Neuron (in vitro differentiated cells): ENCODE measurements around the gene NFASC.

Experiments used
- H2AFZ ChIP-seq: one replicate; pipeline ENCODE4 v1.6.1; 2013; ENCODE audit warnings: low read depth, mild to moderate bottlenecking, inconsistent platforms, low read length, moderate library complexity
- H3K27me3 ChIP-seq: one replicate; pipeline ENCODE4 v1.6.1; 2013; ENCODE audit warnings: low read length; ENCODE audit not compliant: insufficient read depth
- H3K36me3 ChIP-seq: one replicate; pipeline ENCODE4 v1.6.1; 2013; ENCODE audit warnings: low read length; ENCODE audit not compliant: insufficient read depth
- H3K4me1 ChIP-seq: one replicate; pipeline ENCODE4 v1.6.1; 2013; ENCODE audit warnings: low read length; ENCODE audit not compliant: insufficient read depth
- H3K4me3 ChIP-seq: 2 replicates; pipeline ENCODE4 v1.5.1; 2013; ENCODE audit warnings: mild to moderate bottlenecking, low read length, moderate library complexity
- H3K9me3 ChIP-seq: one replicate; pipeline ENCODE4 v1.6.1; 2013; ENCODE audit warnings: low read length

Gene NFASC

DNA sequence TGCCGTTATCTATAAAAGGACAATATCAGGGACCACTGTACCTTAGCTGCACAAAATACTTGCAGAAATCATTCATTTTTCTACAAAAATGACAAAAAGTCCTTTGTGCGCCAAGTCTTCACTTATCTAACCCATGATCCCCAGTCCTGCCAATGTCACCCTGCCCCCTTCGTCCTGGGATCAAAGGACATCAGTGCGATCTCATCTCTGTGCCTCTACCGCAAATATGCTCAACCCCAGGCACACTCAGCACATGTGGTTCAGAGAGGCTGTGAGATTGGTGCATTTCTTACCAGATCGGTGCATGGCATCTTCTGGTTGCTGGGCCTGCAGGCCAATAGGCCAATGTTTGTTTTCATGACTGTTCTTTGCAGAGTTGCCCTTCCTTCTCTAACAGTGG is 72.8 kb downstream of the NFASC start:
- no peaks in the 10 kb centered on the region for H3K9me3 ChIP-seq
- peaks cover 11% of the 10 kb centered on the region for H3K4me1 ChIP-seq
- no peaks in the 10 kb centered on the region for H3K36me3 ChIP-seq
- H3K4me3 ChIP-seq = no peak overlapping the region
- no peak overlapping the region for H2AFZ ChIP-seq
- H3K27me3 ChIP-seq = no peaks in the 10 kb centered on the region

DNA sequence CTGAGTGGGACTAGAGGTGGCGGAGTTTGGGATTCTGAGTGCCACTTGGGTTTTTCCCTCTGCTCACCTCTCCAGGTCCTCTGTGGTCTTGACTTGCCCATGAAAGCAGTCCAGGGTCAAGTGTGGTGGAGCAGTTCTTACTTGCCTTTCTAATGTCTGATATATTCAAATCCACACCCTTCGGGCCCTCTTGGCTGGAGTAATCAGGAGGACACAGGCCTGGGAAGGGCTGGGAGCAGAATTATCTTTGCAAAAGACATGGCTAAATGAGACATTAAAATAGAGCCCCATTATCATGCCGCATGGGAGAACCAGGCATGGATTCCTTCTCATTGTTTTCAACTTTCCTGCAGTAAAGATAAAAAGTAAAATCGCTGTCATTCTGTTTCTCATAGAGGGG is 74.0 kb downstream of the NFASC start:
- no peak overlapping the region for H2AFZ ChIP-seq
- H3K4me1 ChIP-seq = peaks cover 11% of the 10 kb centered on the region
- H3K27me3 ChIP-seq = no peaks in the 10 kb centered on the region
- no peak overlapping the region for H3K4me3 ChIP-seq
- H3K36me3 ChIP-seq = no peaks in the 10 kb centered on the region
- H3K9me3 ChIP-seq = no peaks in the 10 kb centered on the region

DNA sequence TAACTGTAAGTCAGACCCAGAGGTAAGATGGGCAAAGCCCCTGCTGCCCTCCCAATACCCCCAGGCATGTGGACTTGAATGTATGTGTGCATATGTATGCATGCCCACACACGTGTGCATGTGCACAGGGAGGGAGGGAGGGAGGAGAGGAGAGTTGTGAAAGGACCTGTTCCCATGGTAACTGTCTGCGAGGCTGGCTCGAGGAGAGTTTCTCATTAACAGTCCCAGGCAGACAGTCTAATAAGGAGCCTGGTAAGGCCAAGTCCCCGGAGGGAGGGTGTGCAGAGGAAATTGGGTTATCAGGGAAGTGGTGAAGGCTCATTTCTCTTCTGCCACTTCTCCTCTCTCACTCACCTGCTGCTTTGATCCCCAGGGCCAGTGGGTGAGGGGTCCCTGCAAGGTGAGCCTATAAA is 74.9 kb downstream of the NFASC start:
- no peak overlapping the region for H2AFZ ChIP-seq
- H3K36me3 ChIP-seq = no peaks in the 10 kb centered on the region
- H3K4me3 ChIP-seq = no peak overlapping the region
- H3K9me3 ChIP-seq = no peaks in the 10 kb centered on the region
- peaks cover 11% of the 10 kb centered on the region for H3K4me1 ChIP-seq
- no peaks in the 10 kb centered on the region for H3K27me3 ChIP-seq

- Histone ChIP-seq H2AFZ (no peak overlapping the region), H3K9me3 (no peaks in the 10 kb centered on the region)
These were observed 76.0 kb downstream of the NFASC start for GRCh38 chr1:204946640-204947039.

GRCh38 chr1:204947338-204947737 is 76.7 kb downstream of the NFASC start:
- no peaks in the 10 kb centered on the region for H3K9me3 ChIP-seq
- no peak overlapping the region for H2AFZ ChIP-seq
- no peaks in the 10 kb centered on the region for H3K36me3 ChIP-seq
- H3K4me3 ChIP-seq = no peak overlapping the region
- no peaks in the 10 kb centered on the region for H3K27me3 ChIP-seq
- H3K4me1 ChIP-seq = peaks cover 11% of the 10 kb centered on the region

More at GRCh38 chr1:204946640-204947039, 76.0 kb downstream of the NFASC start:
- no peaks in the 10 kb centered on the region for H3K36me3 ChIP-seq
- H3K4me1 ChIP-seq = peaks cover 11% of the 10 kb centered on the region
- no peak overlapping the region for H3K4me3 ChIP-seq
- H3K27me3 ChIP-seq = no peaks in the 10 kb centered on the region

- Histone ChIP-seq H3K9me3 (no peaks in the 10 kb centered on the region), H3K36me3 (no peaks in the 10 kb centered on the region), H3K4me1 (peaks cover 11% of the 10 kb centered on the region), H3K4me3 (no peak overlapping the region), H3K27me3 (no peaks in the 10 kb centered on the region), H2AFZ (no peak overlapping the region)
These were observed 77.1 kb downstream of the NFASC start for GRCh38 chr1:204947747-204948146.

GRCh38 chr1:204950353-204951001 is 79.8 kb downstream of the NFASC start:
- Histone ChIP-seq H3K4me1 (peaks cover 8% of the 10 kb centered on the region), H3K36me3 (no peaks in the 10 kb centered on the region), H2AFZ (no peak overlapping the region), H3K27me3 (no peaks in the 10 kb centered on the region), H3K4me3 (no peak overlapping the region), H3K9me3 (no peaks in the 10 kb centered on the region)

- H3K9me3 ChIP-seq = no peaks in the 10 kb centered on the region
- no peak overlapping the region for H2AFZ ChIP-seq
- no peaks in the 10 kb centered on the region for H3K4me1 ChIP-seq
- no peaks in the 10 kb centered on the region for H3K36me3 ChIP-seq
- no peaks in the 10 kb centered on the region for H3K27me3 ChIP-seq
- no peak overlapping the region for H3K4me3 ChIP-seq
These were observed 88.0 kb downstream of the NFASC start for GRCh38 chr1:204958317-204959307.

- Histone ChIP-seq H3K36me3 (no peaks in the 10 kb centered on the region), H3K4me1 (no peaks in the 10 kb centered on the region)
These were observed 88.7 kb downstream of the NFASC start for GRCh38 chr1:204959374-204959773.

GRCh38 chr1:204959836-204960235 is 89.2 kb downstream of the NFASC start:
- Histone ChIP-seq H3K9me3 (no peaks in the 10 kb centered on the region), H3K27me3 (no peaks in the 10 kb centered on the region), H2AFZ (no peak overlapping the region), H3K36me3 (no peaks in the 10 kb centered on the region), H3K4me1 (no peaks in the 10 kb centered on the region), H3K4me3 (no peak overlapping the region)

More at GRCh38 chr1:204959374-204959773, 88.7 kb downstream of the NFASC start:
- Histone ChIP-seq H3K4me3 (no peak overlapping the region), H3K9me3 (no peaks in the 10 kb centered on the region), H3K27me3 (no peaks in the 10 kb centered on the region), H2AFZ (no peak overlapping the region)

- Histone ChIP-seq H3K36me3 (no peaks in the 10 kb centered on the region), H2AFZ (no peak overlapping the region), H3K27me3 (no peaks in the 10 kb centered on the region)
These were observed 89.9 kb downstream of the NFASC start for GRCh38 chr1:204960306-204961125.

GRCh38 chr1:204961765-204962419 is 91.2 kb downstream of the NFASC start:
- Histone ChIP-seq H3K4me1 (no peaks in the 10 kb centered on the region), H3K36me3 (no peaks in the 10 kb centered on the region), H3K27me3 (no peaks in the 10 kb centered on the region)

More at GRCh38 chr1:204960306-204961125, 89.9 kb downstream of the NFASC start:
- Histone ChIP-seq H3K9me3 (no peaks in the 10 kb centered on the region), H3K4me1 (no peaks in the 10 kb centered on the region), H3K4me3 (no peak overlapping the region)

More at GRCh38 chr1:204961765-204962419, 91.2 kb downstream of the NFASC start:
- H3K9me3 ChIP-seq = no peaks in the 10 kb centered on the region
- H3K4me3 ChIP-seq = no peak overlapping the region
- no peak overlapping the region for H2AFZ ChIP-seq
